Keratinocyte (primary cell): ENCODE data around the gene PIWIL4. TPM values are rescaled to one million over a fixed set of nuclear protein-coding genes. Genes with fewer than 3 reads are reported as not detected.

Source experiments
- DNase-seq: peaks from one replicate; pipeline ENCODE4 v3.0.0-alpha.2; 2011; ENCODE audit warnings: low read depth, missing footprints, low spot score
- FAIRE-seq: peaks from 2 replicates; lab custom pipeline; 2011; peaks lifted over from hg19 to GRCh38; lab: Jason Lieb, UNC
- H2AFZ ChIP-seq: 2 replicates; pipeline ENCODE4 v1.6.0; 2012; ENCODE audit warnings: low read length, control low read depth, inconsistent platforms; ENCODE audit not compliant: control insufficient read depth
- H3K27ac ChIP-seq: 2 replicates; pipeline ENCODE4 v1.5.1; 2011; ENCODE audit warnings: low read length; ENCODE audit not compliant: control insufficient read depth, insufficient read depth
- H3K27me3 ChIP-seq: 3 replicates; pipeline ENCODE4 v1.6.0; 2011; ENCODE audit warnings: low read length; ENCODE audit not compliant: control insufficient read depth, insufficient read depth; ENCODE audit errors: extremely low read depth
- H3K36me3 ChIP-seq, 2 experiments: 2 replicates in 1 of 2; 3 replicates in 1 of 2; pipeline ENCODE4 v1.5.1; 2011; ENCODE audit warnings: low read length in 2 of 2, mild to moderate bottlenecking in 1 of 2; ENCODE audit not compliant: control insufficient read depth in 2 of 2, insufficient read depth in 2 of 2; ENCODE audit errors: extremely low read depth in 1 of 2
- H3K4me1 ChIP-seq: 3 replicates; pipeline ENCODE4 v1.5.1; 2011; ENCODE audit warnings: low read length; ENCODE audit not compliant: control insufficient read depth, insufficient read depth; ENCODE audit errors: extremely low read depth
- H3K4me2 ChIP-seq: 3 replicates; pipeline ENCODE4 v1.6.0; 2011; ENCODE audit warnings: low read depth, low read length; ENCODE audit not compliant: control insufficient read depth, insufficient read depth; ENCODE audit errors: extremely low read depth
- H3K4me3 ChIP-seq, 3 experiments: fragments of 200-600 bp in 1 of 3; sonication (generic) in 1 of 3; 2 replicates in 2 of 3; 3 replicates in 1 of 3; pipeline ENCODE4 v1.5.1; 2011 to 2016; ENCODE audit warnings: low read length in 3 of 3, mild to moderate bottlenecking in 3 of 3, control low read depth in 2 of 3, inconsistent platforms in 1 of 3, low read depth in 1 of 3, mixed read lengths in 1 of 3, mixed run types in 1 of 3, moderate library complexity in 1 of 3; ENCODE audit not compliant: control insufficient read depth in 2 of 3, insufficient read depth in 2 of 3; ENCODE audit errors: extremely low read depth in 1 of 3
- H3K79me2 ChIP-seq: 2 replicates; pipeline ENCODE4 v1.6.0; 2012; ENCODE audit warnings: low read length; ENCODE audit not compliant: control insufficient read depth, insufficient read depth
- H3K9ac ChIP-seq: 3 replicates; pipeline ENCODE4 v1.6.0; 2011; ENCODE audit warnings: low read length; ENCODE audit not compliant: control insufficient read depth, insufficient read depth; ENCODE audit errors: extremely low read depth
- H3K9me1 ChIP-seq: 3 replicates; pipeline ENCODE4 v1.6.0; 2011; ENCODE audit warnings: low read length; ENCODE audit not compliant: control insufficient read depth, insufficient read depth; ENCODE audit errors: extremely low read depth
- H3K9me3 ChIP-seq: 2 replicates; pipeline ENCODE4 v1.5.1; 2012; ENCODE audit warnings: low read depth, low read length; ENCODE audit not compliant: control insufficient read depth
- H4K20me1 ChIP-seq: 3 replicates; pipeline ENCODE4 v1.6.0; 2011; ENCODE audit warnings: low read length; ENCODE audit not compliant: control insufficient read depth, insufficient read depth; ENCODE audit errors: extremely low read depth
- CTCF ChIP-seq, 3 experiments: IDR thresholded peaks in 1 of 3; conservative IDR thresholded peaks in 1 of 3; optimal IDR thresholded peaks in 1 of 3; 2 replicates in 2 of 3; 3 replicates in 1 of 3; pipeline versions ENCODE3 to v1.5.1; 2011; ENCODE audit warnings: low read length in 3 of 3, mild to moderate bottlenecking in 3 of 3, moderate library complexity in 2 of 3, control low read depth in 1 of 3, inconsistent platforms in 1 of 3; ENCODE audit not compliant: insufficient read depth in 2 of 3; ENCODE audit errors: extremely low read depth in 1 of 3
- EZH2 ChIP-seq: IDR thresholded peaks from one replicate; pipeline ENCODE4 v1.6.1; 2012; ENCODE audit warnings: inconsistent platforms, mild to moderate bottlenecking, low read length, moderate library complexity
- dilution Hi-C: fragments of 300-500 bp; cut with MboI; formaldehyde crosslinking; loops from one replicate; pipeline ENCODE4 v1.7.0; 2020; ENCODE audit warnings: low sequenced_read_pairs; ENCODE audit not compliant: extremely low pct_ligation_motif_present
- polyA plus RNA-seq, 5 experiments: library from polyadenylated mRNA; depleted of rRNA in 3 of 5; stranded (reverse) in 3 of 5; stranded (forward) in 1 of 5; unstranded in 1 of 5; fragments of >200 nt; gene quantifications; 1 replicate in 1 of 5; 2 replicates in 3 of 5; 3 replicates in 1 of 5; pipeline versions ENCODE4 v1.2.1 to v1.2.3, GENCODE V29; 2011 to 2012; ENCODE audit warnings: missing spikeins in 2 of 5, low read depth in 1 of 5, low replicate concordance in 1 of 5

The PIWIL4 gene
- polyA plus RNA-seq, 1 donor (not counting 4 experiments of a cell fraction or from before 2014, with no cell fraction given) = 0.14 TPM

- H3K9me3 ChIP-seq = no peaks in the 10 kb centered on the region
- H3K79me2 ChIP-seq = no peaks in the 10 kb centered on the region
- no peak for DNase-seq
- H3K4me1 ChIP-seq = peaks cover 16% of the 10 kb centered on the region
- H2AFZ ChIP-seq = peak overlapping the region; percentile 52
- H3K36me3 ChIP-seq = no peaks in the 10 kb centered on the region
- no peak for FAIRE-seq
- peak overlapping the region; percentile 29 to 34 (median 29) for H3K4me3 ChIP-seq
- dilution Hi-C loops = no loop called here
- no peaks in the 10 kb centered on the region for H4K20me1 ChIP-seq
- H3K27me3 ChIP-seq = peaks cover 19% of the 10 kb centered on the region
- peak overlapping the region; percentile 76 for H3K4me2 ChIP-seq
- peaks cover 2% of the 10 kb centered on the region for H3K9me1 ChIP-seq
- no peak for TF ChIP-seq CTCF (optimal IDR thresholded peaks at IDR 0.05 in 1 of 3, IDR thresholded peaks at IDR 0.05 in 1 of 3, conservative IDR thresholded peaks at IDR 0.05 in 1 of 3; ENCODE audit: extremely low read depth in 1 of 3, insufficient read depth in 2 of 3, low read length in 3 of 3)
- TF ChIP-seq EZH2 = no peak
- H3K27ac ChIP-seq = no peak overlapping the region
- H3K9ac ChIP-seq = peak overlapping the region; percentile 49
These were observed 21.7 kb upstream of the PIWIL4 start for GRCh38 chr11:94545264-94546161.

GRCh38 chr11:94546162-94546470, 21.1 kb upstream of the PIWIL4 start:
- FAIRE-seq (no peak), DNase-seq (no peak)
- Histone ChIP-seq H3K9ac (no peak overlapping the region), H2AFZ (no peak overlapping the region), H3K4me2 (peak overlapping the region; percentile 76), H3K79me2 (no peaks in the 10 kb centered on the region), H4K20me1 (no peaks in the 10 kb centered on the region), H3K27me3 (peaks cover 18% of the 10 kb centered on the region), H3K4me3 (peak overlapping the region; percentile 29 to 30 (median 29)), H3K36me3 (no peaks in the 10 kb centered on the region), H3K9me3 (no peaks in the 10 kb centered on the region), H3K4me1 (peaks cover 16% of the 10 kb centered on the region), H3K27ac (no peak overlapping the region), H3K9me1 (peaks cover 2% of the 10 kb centered on the region)
- TF ChIP-seq EZH2 (peak; percentile 31), CTCF (optimal IDR thresholded peaks at IDR 0.05 in 1 of 3, IDR thresholded peaks at IDR 0.05 in 1 of 3, conservative IDR thresholded peaks at IDR 0.05 in 1 of 3; ENCODE audit: extremely low read depth in 1 of 3, insufficient read depth in 2 of 3, low read length in 3 of 3) (no peak)
- dilution Hi-C loops = no loop called here
